Inferior parietal cortex (tissue), 1 donor: Measurements from ENCODE around the gene DTWD2.
"Not testable (repeated sequence)": the region's sequence is repeated elsewhere in the genome, so short reads cannot be mapped to it uniquely, and the experiment has no call there.

Experiments
- DNase-seq: peaks from one replicate; pipeline ENCODE4 v3.0.0-alpha.2; 2016; ENCODE audit errors: extremely low spot score

The DTWD2 gene

DNA sequence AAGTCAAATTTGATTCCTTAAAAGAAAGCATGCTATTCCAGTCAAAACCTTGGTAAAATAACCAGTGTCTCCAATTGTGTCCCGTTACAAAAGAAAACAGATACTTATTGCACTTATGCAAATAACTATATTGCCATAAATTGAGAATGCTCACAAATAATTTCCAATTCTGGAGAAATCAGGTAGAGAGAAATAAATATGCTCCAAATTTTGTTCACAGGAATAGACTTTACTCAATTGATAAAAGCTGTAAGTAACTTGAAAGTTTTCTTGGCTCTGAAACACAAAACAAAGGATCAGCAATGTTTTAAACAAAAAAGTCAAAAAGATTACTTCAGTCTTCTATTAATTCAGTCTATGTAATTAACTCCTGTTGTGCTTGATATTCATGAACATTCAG lies 7.8 kb upstream of the DTWD2 start:
- no peak for DNase-seq

DNA sequence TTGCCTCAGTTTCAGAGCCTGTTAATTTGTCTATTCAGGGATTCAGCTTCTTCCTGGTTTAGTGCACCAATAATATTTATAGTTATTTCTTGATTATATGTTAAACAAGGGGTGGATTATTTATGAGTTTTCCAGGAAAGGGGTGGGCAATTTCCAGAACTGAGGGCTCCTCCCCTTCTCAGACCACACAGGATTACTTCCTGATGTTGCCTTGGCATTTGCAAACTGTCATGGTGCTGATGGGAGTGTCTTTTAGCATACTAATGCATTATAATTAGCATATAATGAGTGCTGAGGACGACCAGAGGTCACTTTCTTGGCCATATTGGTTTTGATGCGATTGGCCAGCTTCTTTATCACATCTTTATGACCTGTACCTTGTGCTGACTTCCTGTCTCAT lies 6.2 kb upstream of the DTWD2 start:
- DNase-seq: no peak

DNA sequence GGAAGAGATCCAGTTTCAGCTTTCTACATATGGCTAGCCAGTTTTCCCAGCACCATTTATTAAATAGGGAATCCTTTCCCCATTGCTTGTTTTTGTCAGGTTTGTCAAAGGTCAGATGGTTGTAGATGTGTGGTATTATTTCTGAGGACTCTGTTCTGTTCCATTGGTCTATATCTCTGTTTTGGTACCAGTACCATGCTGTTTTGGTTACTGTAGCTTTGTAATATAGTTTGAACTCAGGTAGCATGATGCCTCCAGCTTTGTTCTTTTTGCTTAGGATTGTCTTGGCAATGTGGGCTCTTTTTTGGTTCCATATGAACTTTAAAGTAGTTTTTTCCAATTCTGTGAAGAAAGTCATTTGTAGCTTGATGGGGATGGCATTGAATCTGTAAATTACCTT lies 4.8 kb upstream of the DTWD2 start:
- DNase-seq: not testable (repeated sequence)

DNA sequence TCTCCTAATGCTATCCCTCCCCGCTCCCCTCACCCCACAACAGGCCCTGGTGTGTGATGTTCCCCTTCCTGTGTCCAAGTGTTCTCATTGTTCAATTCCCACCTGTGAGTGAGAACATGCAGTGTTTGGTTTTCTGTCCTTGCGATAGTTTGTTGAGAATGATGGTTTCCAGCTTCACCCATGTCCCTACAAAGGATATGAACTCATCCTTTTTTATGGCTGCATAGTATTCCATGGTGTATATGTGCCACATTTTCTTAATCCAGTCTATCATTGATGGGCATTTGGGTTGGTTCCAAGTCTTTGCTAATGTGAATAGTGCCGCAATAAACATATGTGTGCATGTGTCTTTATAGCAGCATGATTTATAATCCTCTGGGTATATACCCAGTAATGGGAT lies 3.7 kb upstream of the DTWD2 start:
- not testable (repeated sequence) for DNase-seq

DNA sequence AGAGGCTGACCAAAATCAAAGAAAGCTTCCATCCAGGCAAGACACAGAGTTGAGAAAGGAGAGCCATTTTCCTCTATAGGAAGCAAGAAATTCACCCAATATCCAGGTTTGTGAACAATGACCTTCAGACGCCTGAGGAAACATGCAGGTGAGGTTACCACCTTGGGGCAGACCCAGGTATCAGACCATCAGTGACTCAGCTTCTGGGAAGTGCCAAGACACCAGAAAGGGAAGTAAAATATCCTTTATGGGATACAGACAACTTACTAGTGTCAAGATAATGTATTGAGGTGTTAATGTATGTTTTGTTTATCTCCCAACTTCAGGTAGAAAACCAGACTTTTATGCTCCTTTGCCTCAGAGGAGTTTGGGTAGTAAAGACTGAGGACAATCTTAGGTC lies 2.2 kb upstream of the DTWD2 start:
- DNase-seq: no peak

DNA sequence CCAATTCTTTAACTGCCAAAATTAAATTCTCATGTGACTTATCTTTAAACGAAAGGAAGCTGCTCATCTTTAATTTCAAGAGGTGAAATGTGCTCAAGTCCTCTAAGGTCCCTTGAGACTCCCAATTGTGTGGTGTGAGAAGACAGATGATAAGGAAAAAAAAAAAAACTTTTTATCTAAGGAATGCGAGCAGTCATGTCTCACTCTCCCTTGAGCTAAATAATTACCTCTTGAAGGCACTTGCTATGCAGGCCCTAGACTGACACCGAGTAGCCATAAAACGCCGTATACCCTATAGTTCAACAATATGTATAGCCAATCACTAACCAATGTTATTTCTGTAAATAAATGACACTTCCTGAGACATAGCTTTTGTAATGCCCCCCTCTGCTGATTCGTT lies 1.5 kb upstream of the DTWD2 start:
- no peak for DNase-seq

DNA sequence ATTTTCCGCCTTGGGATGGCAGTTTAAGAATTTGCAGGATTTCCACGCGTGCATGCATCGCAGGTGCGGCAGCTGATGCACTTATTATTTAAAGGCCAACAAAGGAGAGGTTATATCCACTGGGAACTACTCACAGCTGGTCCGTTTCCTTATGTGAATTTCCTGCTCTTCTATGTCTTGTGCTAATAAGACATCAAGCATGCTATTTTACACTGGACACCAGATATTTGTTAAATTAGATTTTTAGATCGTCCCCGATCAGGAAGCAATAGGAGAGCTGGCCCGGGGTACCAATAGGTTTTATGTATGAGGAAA lies 476 bp upstream of the DTWD2 start:
- DNase-seq: no peak

DNA sequence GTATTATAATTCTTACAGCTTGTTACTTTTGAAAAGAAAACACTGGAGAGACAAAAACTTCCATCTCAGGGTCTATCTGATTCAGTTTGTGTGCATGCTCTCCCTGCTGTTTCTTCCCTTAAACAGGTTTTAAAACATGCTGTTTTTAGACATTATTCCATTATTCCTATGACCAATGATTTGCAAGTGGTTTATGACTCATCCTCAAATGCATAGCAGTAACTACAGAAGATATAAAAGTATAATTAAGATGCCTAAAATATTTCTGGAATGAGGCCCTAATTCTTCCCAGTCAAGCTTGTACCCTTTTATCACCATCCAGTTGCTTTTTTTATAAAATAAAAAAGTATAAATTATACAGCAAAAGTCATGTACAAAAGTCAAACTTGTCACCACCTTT lies 3.7 kb downstream of the DTWD2 start:
- no peak for DNase-seq

DNA sequence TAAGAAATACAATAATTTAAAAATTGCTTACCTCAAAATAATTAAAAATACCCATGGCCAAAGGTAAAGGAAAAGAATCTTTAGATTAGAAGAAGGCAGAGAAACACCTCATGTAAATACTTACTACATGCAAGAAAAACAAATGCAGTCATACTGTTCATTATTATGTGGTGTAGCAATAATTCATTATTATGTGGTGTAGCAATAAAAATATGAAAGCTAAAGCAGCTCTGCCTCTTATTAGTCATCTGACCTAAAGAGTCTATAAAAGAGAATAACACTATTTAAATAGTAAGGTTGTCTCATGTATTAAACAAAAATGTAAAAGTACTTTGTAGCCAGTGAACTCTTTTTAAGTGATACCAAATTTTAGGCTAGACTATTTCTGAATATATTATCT lies 6.6 kb downstream of the DTWD2 start:
- DNase-seq: no peak

DNA sequence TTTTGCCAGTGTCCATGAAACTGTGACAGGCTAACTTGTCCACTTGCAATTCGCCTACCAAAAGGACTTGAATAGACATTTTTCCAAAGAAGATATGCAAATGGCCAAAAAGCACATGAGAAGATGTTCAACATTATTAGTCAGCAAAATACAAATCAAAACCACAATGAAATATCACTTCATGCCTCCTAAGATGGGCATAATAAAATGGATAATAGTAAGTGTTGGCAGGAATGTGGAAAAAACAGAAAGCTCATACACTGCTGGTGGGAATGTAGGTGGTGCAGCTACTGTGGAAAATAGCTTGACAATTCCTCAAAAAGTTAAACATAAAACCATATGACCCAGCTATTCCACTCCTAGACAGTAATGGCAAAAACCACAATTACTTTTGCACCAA lies 7.9 kb downstream of the DTWD2 start:
- no peak for DNase-seq

DNA sequence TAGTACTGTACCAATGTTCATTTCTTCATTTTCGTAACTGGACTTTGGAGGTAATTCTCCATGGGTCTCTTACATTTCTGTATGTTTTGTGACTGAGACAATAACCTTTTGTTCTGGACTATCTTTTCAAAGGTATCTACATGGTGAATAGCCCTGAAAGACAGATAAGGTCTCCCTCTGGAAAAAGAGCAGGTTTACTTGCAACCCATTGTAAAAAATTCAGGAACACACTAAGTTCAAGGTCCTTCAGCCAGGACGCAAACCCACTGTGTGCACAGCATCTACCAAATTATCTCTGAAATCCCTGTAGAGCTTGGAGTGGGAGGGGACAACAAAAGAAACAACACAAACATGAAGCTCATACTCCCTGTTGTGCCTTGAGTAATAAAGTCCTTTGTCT lies 8.3 kb downstream of the DTWD2 start:
- DNase-seq: no peak

DNA sequence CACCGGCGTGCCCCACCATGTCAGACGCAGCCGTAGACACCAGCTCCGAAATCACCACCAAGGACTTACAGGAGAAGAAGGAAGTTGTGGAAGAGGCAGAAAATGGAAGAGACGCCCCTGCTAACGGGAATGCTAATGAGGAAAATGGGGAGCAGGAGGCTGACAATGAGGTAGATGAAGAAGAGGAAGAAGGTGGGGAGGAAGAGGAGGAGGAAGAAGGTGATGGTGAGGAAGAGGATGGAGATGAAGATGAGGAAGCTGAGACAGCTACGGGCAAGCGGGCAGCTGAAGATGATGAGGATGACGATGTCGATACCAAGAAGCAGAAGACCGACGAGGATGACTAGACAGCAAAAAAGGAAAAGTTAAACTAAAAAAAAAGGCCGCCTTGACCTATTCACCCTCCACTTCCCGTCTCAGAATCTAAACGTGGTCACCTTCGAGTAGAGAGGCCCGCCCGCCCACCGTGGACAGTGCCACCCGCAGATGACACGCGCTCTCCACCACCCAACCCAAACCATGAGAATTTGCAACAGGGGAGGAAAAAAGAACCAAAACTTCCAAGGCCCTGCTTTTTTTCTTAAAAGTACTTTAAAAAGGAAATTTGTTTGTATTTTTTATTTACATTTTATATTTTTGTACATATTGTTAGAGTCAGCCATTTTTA lies 14.4 kb downstream of the DTWD2 start:
- DNase-seq: not testable (repeated sequence)

DNA sequence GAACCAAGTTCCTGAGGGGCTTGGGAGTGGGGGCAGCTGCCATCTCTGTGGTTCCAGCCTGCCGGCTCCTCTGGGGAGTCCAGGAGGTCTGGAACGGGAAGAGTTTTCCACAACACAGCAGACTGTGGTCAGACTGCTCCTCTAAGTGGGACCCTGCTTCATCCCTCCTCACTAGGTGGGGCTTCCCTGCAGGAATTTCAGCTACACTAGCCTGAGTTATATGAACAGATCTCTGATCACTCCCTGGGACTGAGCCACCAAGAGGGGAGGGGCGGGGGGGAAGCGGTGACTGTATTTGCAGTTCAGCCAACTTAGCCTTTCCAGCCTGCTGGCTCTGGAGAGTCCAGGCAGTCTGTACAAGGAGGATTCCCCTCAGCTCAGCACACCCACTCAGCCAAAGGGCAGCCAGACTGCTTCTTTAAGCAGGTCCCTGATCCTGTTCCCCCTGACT lies 19.4 kb downstream of the DTWD2 start:
- DNase-seq: no peak

DNA sequence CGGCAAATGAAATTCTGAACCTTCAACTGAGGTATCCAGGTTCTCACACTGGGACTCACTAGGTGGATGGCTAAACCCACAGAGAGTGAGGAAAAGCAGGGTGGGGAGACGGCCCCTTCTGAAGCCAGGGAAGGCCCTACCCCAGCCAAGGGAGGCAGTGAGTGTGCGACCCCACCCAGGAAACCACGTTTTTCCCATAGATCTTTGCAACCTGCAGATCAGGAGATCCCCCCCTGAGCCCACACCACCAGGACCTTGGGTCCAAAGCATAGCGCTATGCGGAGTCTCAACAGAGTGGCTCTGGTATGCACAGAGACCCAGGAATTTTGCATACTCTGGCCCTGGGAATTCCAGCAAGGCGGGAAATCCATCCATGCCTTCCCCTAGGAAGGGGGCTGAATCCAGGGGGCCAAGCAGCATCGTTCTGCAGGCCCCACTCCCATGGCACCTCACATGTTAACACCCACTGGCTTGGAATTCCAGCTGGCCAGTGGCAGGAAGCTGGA lies 19.9 kb downstream of the DTWD2 start:
- DNase-seq: no peak

DNA sequence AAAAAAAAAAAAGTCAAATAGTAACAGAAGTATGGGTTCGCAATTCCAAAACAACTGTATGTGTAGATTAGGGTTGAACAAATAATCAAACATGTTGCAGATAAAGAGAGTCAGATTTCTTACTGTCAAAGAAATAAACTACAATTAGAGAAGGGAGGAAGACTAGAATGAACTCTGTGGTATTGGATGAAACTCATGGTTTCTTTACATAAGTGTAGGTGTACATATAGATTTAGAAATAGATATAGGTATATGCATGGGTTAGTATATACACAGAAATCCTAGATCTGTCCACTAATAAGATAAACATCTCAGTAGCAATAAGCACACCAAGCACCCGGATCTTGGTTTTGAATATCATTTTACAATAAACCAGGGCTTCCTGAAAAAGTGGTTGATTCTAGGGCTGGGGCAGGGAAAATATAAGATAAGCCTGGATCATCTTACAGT lies 21.3 kb downstream of the DTWD2 start:
- no peak for DNase-seq

DNA sequence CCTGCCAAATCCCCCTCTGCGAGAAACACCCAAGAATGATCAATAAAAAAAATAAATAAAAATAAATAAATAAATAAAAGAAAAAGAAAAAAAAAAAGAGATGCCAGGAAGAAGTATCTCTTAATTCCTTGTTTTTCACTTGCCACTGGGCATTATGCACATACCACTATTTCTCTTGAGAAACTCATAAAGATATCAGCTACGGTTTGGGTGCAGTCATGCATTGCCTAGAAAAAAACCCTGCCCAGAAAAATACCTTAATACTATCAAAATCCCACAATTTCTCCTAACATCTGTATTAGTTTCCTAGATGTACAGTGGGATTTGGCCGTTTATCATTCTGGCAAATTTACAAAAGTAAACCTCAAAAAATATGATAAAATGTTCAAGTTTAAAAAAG lies 22.5 kb downstream of the DTWD2 start:
- DNase-seq: no peak

DNA sequence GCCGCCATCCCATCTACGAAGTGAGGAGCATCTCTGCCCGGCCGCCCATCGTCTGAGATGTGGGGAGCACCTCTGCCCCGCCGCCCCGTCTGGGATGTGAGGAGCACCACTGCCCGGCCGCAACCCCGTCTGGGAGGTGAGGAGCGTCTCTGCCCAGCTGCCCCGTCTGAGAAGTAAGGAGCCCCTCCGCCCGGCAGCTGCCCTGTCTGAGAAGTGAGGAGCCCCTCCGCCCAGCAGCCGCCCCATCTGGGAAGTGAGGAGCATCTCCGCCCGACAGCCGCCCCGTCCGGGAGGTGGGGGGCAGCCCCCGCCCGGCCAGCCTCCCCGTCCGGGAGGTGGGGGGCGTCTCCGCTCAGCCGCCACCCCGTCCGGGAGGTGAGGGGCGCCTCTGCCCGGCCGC lies 23.4 kb downstream of the DTWD2 start:
- not testable (repeated sequence) for DNase-seq

DNA sequence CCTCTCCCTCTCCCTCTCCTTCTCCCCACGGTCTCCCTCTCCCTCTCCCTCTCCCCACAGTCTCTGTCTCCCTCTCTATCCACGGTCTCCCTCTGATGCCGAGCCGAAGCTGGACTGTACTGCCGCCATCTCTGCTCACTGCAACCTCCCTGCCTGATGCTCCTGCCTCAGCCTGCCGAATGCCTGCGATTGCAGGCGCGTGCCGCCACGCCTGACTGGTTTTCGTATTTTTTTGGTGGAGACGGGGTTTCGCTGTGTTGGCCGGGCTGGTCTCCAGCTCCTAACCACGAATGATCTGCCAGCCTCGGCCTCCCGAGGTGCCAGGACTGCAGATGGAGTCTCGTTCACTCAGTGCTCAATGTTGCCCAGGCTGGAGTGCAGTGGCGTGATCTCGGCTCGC lies 24.0 kb downstream of the DTWD2 start:
- DNase-seq: not testable (repeated sequence)

DNA sequence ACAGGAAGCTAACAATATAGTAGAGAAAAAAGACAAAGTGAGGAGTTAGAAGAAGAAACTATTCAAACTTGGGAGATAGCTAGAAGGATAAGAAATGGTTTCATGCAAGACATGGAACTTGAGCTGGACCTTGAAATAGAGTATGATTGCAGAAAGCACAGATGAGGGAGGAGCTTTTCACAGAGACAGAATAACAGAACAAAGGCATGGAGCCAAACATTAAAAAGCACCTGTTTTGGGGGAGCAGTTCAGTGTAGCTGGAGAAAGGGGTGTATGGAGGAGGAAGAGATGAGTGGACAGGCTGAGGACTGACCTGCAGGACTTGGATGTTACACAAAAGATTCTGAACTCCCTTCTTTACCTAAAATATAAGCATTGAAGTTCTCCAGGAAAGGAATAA lies 25.2 kb downstream of the DTWD2 start:
- no peak for DNase-seq

DNA sequence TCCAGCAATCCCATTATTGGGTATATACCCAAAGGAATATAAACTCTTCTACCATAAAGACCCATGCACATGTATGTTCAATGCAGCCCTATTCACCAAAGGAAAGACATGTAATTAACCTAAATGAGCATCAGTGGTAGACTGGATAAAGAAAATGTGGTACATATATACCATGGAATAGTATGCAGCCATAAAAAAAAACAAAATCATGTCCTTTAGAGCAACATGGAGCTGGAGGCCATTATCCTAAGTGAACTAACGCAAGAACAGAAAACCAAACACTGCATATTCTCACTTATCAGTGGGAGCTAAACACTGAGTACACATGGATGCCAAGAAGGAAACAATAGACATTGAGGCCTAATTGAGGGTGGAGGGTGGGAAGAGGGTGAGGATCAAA lies 27.8 kb downstream of the DTWD2 start:
- no peak for DNase-seq

DNA sequence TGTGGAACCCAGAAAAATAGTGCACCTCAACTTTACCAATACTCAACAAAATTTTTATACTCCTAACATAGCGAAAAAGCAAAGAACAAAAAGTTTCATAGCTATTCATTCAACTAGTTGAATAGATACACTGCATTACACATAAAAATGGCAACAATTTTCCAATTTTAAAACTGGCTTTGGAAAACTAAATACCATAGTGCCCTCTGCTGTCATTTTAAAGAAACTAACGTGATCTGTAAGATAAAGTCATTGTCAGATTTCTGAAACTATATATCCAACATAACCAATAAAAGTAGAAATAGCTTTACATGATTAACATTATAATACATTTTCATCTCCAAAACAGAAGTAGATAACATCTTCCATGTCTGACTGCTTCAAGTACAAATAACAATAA lies 31.6 kb downstream of the DTWD2 start:
- DNase-seq: peak; percentile 43

DNA sequence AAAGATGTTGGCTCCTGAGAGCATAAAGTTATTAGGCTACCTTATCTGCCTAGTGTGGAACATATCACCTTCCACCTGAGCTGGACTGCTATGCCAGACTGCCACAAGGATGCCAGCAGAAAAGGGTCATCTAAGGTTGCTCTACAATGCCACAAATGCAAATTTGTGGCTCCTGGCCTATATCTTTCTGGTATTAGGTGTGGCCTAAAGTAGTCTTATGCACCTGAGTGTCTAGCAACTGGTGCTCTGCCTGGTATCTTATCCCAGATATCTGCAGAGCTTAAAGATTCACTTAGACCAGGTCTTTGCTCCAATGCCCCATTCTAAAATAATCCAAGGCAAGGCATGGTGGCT lies 34.7 kb downstream of the DTWD2 start:
- DNase-seq: no peak

DNA sequence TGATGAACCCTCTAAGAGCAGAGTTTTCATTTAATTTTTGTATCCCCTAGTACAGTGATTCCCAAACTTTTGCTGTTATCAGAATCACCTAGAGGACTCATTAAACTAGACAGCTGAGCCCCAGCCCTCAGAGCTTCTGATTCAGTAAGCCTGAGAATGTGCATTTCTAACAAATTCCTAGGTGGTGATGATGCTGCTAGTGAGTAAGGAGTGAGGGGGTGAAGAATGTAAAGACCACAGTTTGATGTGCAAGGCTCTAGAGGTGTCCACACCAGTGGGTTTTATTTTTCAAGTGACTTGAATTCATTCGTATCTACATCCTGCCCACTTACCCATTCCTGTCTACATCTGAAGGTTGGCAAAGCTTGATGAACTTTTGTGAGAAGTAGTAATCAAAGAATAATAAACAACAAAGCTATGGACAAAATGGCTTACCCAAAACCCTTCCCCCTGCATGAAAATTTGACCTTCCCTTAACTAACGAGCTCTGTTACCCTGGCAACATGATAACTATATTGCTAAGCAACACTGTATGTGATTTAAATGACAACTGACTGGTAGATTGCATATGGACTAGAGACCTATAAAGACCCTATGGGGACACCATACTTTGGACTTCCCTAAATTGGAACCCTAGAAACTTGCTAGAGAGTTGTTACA lies 35.2 kb downstream of the DTWD2 start:
- no peak for DNase-seq

DNA sequence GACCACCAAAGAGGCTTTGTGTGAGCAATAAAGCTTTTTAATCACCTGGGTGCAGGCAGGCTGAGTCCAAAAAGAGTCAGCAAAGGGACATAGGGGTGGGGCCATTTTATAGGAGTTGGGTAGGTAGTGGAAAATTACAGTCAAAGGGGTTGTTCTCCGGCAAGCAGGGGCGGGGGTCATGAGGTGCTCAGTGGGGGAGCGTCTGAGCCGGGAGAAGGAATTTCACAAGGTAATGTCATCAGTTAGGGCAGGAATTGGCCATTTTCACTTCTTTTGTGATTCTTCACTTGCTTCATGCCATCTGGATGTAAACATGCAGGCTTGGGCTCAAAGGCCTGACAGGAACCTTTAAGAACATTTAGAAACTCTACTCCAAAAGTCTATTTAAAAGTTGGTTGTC lies 36.0 kb downstream of the DTWD2 start:
- not testable (repeated sequence) for DNase-seq
